GM19328 (cell line): ENCODE data around the gene DDX39B.
A peak's percentile ranks its signal among the peaks of the same experiment; 100 is the strongest.
"Not testable (repeated sequence)": the region's sequence is repeated elsewhere in the genome, so short reads cannot be mapped to it uniquely, and the experiment has no call there.

Experiments
- ATAC-seq: cut with Tn5 transposase; IDR thresholded peaks from one replicate; pipeline ENCODE4 v1.9.1; 2021; ENCODE audit warnings: mild to moderate bottlenecking, moderate library complexity; ENCODE audit not compliant: unreplicated experiment

Gene DDX39B

DNA sequence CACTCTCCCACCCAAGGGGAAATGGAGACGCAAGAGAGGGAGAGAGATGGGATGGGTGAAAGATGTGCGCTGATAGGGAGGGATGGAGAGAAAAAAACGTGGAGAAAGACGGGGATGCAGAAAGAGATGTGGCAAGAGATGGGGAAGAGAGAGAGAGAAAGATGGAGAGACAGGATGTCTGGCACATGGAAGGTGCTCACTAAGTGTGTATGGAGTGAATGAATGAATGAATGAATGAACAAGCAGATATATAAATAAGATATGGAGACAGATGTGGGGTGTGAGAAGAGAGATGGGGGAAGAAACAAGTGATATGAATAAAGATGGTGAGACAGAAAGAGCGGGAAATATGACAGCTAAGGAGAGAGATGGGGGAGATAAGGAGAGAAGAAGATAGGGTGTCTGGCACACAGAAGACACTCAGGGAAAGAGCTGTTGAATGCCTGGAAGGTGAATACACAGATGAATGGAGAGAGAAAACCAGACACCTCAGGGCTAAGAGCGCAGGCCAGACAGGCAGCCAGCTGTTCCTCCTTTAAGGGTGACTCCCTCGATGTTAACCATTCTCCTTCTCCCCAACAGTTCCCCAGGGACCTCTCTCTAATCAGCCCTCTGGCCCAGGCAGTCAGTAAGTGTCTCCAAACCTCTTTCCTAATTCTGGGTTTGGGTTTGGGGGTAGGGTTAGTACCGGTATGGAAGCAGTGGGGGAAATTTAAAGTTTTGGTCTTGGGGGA lies 34.3 kb upstream of the DDX39B start:
- no peak for ATAC-seq

- no peak for ATAC-seq
Observed at GRCh38 chr6:31575335-31575901, 33.6 kb upstream of the DDX39B start, which contains the start of gene TNF. Gene TNF, plus strand, starts transcription at chr6:31575565. Its CDS starts 177 bp downstream, at chr6:31575742.

DNA sequence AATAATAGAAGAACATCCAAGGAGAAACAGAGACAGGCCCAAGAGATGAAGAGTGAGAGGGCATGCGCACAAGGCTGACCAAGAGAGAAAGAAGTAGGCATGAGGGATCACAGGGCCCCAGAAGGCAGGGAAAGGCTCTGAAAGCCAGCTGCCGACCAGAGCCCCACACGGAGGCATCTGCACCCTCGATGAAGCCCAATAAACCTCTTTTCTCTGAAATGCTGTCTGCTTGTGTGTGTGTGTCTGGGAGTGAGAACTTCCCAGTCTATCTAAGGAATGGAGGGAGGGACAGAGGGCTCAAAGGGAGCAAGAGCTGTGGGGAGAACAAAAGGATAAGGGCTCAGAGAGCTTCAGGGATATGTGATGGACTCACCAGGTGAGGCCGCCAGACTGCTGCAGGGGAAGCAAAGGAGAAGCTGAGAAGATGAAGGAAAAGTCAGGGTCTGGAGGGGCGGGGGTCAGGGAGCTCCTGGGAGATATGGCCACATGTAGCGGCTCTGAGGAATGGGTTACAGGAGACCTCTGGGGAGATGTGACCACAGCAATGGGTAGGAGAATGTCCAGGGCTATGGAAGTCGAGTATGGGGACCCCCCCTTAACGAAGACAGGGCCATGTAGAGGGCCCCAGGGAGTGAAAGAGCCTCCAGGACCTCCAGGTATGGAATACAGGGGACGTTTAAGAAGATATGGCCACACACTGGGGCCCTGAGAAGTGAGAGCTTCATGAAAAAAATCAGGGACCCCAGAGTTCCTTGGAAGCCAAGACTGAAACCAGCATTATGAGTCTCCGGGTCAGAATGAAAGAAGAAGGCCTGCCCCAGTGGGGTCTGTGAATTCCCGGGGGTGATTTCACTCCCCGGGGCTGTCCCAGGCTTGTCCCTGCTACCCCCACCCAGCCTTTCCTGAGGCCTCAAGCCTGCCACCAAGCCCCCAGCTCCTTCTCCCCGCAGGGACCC lies 32.6 kb upstream of the DDX39B start:
- ATAC-seq = no peak

DNA sequence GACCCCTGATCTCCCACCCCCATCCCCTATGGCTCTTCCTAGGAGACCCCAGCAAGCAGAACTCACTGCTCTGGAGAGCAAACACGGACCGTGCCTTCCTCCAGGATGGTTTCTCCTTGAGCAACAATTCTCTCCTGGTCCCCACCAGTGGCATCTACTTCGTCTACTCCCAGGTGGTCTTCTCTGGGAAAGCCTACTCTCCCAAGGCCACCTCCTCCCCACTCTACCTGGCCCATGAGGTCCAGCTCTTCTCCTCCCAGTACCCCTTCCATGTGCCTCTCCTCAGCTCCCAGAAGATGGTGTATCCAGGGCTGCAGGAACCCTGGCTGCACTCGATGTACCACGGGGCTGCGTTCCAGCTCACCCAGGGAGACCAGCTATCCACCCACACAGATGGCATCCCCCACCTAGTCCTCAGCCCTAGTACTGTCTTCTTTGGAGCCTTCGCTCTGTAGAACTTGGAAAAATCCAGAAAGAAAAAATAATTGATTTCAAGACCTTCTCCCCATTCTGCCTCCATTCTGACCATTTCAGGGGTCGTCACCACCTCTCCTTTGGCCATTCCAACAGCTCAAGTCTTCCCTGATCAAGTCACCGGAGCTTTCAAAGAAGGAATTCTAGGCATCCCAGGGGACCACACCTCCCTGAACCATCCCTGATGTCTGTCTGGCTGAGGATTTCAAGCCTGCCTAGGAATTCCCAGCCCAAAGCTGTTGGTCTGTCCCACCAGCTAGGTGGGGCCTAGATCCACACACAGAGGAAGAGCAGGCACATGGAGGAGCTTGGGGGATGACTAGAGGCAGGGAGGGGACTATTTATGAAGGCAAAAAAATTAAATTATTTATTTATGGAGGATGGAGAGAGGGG lies 31.7 kb upstream of the DDX39B start:
- ATAC-seq = no peak

DNA sequence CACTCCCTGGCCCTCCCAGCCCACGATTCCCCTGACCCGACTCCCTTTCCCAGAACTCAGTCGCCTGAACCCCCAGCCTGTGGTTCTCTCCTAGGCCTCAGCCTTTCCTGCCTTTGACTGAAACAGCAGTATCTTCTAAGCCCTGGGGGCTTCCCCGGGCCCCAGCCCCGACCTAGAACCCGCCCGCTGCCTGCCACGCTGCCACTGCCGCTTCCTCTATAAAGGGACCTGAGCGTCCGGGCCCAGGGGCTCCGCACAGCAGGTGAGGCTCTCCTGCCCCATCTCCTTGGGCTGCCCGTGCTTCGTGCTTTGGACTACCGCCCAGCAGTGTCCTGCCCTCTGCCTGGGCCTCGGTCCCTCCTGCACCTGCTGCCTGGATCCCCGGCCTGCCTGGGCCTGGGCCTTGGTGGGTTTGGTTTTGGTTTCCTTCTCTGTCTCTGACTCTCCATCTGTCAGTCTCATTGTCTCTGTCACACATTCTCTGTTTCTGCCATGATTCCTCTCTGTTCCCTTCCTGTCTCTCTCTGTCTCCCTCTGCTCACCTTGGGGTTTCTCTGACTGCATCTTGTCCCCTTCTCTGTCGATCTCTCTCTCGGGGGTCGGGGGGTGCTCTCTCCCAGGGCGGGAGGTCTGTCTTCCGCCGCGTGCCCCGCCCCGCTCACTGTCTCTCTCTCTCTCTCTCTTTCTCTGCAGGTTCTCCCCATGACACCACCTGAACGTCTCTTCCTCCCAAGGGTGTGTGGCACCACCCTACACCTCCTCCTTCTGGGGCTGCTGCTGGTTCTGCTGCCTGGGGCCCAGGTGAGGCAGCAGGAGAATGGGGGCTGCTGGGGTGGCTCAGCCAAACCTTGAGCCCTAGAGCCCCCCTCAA lies 30.5 kb upstream of the DDX39B start, which contains the start of gene LTA:
TSS of gene LTA (plus strand) at position 249 of the 871 bp plus-strand sequence. CDS start at position 703, 454 bp downstream.
- ATAC-seq = peak; percentile 42

GRCh38 chr6:31569861-31570536 lies 28.2 kb upstream of the DDX39B start:
- ATAC-seq = no peak

GRCh38 chr6:31568537-31568961 lies 26.7 kb upstream of the DDX39B start:
- ATAC-seq = peak; percentile 74

DNA sequence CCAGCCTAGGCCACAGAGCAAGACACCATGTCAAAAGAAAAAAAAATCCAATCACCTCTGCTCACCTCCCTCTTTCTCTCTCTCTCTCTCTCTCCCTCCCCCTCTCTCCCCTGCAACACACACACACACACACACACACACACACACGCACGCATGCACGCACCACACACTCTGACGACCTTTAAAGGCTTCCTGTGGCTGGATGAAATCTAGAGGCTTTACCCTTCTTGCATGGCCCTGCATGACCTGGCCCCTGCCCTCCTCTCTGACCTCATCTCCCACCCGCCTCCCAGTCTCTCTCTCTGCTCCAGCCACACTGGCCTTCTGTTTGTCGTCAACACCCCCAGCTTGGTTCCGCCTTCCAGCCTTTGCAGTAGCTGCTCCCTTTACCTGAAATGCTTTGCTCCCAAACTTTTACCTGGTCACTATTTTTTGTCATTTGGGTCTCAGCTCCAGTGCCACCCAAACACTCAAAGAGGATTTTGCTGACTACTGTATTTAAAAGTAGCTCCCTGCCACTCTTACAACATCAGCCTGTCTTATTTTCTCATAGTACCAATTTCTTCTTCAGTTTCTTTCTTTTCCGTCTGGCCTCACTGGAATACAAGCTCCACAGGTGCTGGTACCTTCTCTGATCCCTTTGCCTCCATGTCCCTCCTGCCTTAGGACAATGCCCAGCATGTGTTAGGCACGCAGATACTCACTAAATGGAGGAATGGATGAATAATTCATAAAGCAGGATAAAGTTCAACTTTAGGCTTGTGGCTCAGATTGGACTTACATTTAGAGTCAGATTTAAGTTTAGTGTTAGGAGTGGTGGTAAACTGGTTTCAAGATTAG lies 25.9 kb upstream of the DDX39B start:
- no peak for ATAC-seq

- no peak for ATAC-seq
Observed at GRCh38 chr6:31560697-31561058, 18.9 kb upstream of the DDX39B start.

DNA sequence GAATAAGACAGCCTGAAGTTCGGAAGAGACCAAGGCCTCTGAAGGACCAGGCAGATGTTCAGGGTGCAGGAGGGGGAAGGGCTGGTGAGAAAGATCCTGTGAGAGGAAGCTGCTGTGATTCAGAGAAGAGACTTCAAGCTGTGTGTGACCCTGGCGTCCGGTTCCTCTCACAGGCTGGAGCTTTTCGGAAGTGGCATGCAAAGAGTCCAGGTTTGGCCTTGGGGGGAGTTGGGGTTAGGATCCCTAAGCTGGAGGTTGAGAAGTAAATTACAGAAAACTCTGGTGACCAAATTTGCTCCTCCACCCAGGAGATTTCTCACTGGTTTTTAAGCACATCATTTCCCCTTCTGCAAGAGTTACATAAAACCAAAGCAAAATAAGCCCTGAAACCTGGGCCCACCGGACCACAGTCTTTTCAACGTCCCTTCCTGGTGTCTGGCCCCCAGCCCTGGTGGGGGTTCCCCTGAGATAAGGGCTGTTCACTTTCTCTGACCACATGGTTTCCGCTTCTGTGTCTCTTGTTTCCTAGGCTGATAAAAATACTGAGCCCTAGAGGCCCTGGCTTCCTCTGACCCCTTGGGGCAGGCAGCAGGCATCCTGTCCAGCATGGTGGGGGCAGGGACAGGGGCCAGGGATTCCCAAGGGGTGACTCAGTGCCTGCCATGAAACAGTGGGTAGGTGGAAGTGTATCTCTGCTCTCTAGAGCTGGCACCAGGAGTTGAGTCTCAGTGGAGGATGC lies 18.3 kb upstream of the DDX39B start:
- ATAC-seq = peak; percentile 69

GRCh38 chr6:31559606-31559957 lies 17.8 kb upstream of the DDX39B start:
- ATAC-seq = no peak

- ATAC-seq = no peak
Observed at GRCh38 chr6:31558631-31559500, 17.1 kb upstream of the DDX39B start.

GRCh38 chr6:31558318-31558625 lies 16.5 kb upstream of the DDX39B start:
- ATAC-seq = no peak

GRCh38 chr6:31557443-31558317 lies 15.9 kb upstream of the DDX39B start:
- ATAC-seq = no peak

DNA sequence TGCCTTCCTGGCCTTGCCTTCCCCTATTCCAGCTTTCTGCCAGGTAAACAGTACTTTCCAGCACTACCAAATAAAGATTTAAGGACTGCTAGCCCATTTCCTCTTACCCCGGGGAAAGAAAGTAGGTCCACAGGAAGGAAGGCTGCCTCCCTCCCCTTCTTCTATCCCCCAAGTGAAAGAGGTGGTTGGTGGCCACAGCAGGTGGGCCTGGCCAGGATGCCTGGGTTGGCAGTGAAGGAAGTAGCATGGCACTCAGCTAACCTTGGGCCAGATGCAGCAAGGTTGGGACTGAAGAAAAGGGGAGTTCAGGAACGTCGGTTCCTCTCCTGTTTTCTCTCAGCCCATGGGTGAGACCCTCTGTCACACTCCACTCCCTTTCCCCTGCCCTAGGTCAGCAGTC lies 14.5 kb upstream of the DDX39B start:
- ATAC-seq = no peak

GRCh38 chr6:31551371-31551770 lies 9.6 kb upstream of the DDX39B start:
- ATAC-seq = not testable (repeated sequence)
